HG02763 (cell line): ENCODE measurements around the gene NRL.
"Not testable (repeated sequence)": the region's sequence is repeated elsewhere in the genome, so short reads cannot be mapped to it uniquely, and the experiment has no call there.

Source experiments
- ATAC-seq: cut with Tn5 transposase; IDR thresholded peaks from one replicate; pipeline ENCODE4 v1.9.1; 2021; ENCODE audit warnings: mild to moderate bottlenecking, moderate library complexity; ENCODE audit not compliant: unreplicated experiment

The NRL gene

DNA sequence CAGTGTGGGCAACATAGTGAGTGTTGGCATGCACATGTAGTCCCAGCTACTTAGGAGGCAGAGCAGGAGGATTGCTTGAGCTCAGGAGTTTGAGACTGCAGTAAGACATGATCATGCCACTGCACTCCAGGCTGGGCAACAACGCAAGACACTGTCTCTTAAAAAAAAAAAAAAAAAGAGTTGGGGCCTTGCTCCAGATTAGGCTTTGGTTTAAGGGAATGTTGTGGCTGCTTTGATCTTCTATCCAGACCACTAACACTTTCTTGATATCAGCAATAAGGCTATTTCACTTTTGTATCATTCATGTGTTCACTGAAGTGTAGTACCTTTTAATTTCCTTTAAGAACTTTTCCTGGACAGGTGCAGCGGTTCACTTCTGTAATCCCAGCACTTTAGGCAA, 12.9 kb upstream of the NRL start:
- ATAC-seq, result no peak

DNA sequence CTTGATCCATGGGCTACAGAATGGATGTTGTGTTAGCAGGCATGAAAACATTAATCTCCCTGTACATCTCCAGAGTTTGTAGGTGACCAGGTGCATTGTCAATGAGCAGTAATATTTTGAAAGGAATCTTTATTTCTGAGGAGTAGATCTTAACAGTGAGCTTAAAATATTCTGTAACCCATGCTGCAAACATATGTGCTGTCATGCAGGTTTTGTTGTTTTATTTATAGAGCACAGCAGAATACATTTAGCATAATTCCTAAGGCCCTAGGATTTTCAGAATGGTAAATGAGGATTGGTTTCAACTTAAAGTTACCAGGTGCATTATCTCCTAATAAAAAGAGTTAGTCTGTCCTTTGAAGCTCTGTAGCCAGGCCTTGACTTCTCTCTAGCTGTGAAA, 12.2 kb upstream of the NRL start:
- no peak for ATAC-seq

- peak; percentile 44 for ATAC-seq
Observed at GRCh38 chr14:24123424-24124417, 9.0 kb upstream of the NRL start.

- ATAC-seq, result no peak
Observed at GRCh38 chr14:24122898-24123297, 8.1 kb upstream of the NRL start.

GRCh38 chr14:24122416-24122815, 7.7 kb upstream of the NRL start:
- no peak for ATAC-seq

GRCh38 chr14:24121210-24121609, 6.5 kb upstream of the NRL start:
- ATAC-seq, result no peak

DNA sequence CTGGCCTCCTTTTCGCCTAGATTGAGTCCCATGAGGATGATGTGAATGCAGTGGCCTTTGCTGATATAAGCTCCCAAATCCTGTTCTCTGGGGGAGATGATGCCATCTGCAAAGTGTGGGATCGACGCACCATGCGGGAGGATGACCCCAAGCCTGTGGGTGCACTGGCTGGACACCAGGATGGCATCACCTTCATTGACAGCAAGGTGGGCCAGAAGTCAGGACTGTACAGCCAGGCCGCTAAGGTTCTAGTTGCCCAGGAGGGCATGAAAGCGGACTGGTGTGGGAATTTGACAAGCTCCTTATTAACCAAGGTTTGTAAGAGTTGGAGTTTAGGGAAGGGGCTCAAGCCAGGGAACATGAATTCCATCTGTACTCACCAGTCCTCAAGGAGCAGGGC, 4.9 kb upstream of the NRL start:
- no peak for ATAC-seq

- ATAC-seq, result no peak
Observed at GRCh38 chr14:24117179-24117578, 2.4 kb upstream of the NRL start.

DNA sequence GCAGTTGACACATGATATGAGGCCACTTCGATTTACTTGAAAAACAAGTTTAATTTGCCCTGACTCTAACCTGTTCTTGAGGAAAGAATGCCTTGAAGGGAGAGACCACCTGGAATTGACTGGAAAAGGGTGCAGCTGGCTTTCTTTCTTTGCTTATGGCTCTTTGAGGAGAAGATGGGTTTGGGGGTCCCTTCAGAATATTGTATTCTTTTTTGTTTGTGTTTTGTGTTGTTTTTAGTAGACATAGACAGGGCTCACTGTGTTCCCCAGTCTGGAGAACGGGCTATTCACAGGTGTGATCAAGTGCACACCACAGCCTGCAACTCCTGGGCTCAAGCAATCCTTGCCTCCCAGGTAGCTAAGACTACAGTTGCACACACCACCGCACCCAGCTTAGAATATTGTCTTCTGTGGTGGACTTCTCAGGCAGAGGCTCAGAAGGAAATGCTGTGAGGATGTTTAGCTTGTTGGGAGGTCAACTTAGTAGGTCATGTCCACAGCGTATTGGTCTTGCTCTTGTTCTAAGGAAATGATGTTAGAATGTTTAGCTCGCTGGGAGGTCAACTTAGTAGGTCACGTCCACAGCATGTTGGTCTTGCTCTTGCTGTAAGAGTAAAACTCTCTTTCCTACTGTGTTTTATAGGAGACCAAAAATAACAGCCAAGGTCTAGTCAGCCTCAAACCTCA, 1.5 kb upstream of the NRL start:
- ATAC-seq, result no peak

DNA sequence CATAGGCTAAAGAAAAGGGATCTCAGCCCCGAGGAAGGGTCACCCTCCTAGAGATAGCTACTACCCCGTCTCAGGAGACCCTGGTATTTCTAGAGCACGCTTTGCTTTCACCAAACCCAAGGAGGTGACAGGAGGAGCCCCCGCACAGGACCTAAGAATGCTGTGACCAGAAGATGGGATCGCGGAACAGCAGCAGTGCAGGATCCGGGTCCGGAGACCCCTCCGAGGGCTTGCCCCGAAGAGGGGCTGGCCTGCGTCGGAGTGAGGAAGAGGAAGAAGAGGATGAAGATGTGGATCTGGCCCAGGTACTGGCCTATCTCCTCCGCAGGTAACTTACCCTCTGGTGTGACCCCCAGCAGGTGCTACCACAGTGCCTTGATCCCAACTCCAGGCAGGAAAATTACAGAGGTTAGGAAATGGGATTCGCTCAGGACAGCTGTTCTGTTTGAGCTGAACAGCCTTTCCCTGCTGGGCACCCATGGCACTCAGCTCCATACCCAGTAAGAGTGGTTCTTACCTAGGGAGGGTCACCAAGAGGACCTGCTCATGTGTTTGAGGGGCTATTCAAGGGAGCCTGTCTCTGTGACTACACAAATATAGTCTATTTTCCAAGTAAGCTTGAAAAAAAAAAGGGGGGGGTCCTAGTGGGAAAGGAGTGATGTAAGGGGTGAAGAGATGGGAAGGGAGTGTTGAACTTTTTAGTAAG, 826 bp upstream of the NRL start:
- no peak for ATAC-seq

DNA sequence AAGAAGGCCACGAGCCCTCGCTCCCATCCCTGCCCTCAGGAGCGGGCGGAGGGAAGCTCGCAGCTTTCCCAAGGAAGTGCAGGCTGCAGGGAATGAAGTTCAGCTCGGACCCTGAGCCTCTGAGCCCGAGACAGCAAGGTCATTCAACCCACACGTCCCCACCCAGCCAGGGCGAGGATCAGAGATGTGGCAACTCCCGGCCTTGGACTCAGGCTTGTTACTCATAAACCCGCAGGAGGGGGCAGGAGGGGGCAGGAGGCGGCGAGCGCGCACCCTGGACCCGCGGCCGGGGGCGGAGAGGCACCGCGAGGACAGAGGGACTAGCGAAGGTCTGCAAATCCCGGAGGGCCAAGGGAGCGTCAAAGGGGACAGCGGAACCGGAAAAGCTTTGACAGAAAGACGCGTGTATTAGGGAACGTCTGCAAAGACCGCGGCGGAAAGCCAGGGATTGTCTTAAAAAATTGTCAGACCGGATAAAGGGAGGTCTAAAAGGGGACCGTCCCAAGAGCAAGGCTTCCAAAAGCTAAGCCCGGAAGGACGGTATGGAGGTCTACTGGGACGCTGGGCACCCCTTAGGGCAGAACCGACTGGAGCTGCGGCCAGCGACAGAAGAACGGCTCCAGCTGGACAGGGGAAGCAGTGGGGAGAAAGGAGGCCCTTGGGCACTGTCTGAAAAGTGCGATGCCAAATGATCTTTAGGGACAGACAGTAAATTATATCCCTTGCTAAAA, 783 bp downstream of the NRL start:
- ATAC-seq, result peak; percentile 29

DNA sequence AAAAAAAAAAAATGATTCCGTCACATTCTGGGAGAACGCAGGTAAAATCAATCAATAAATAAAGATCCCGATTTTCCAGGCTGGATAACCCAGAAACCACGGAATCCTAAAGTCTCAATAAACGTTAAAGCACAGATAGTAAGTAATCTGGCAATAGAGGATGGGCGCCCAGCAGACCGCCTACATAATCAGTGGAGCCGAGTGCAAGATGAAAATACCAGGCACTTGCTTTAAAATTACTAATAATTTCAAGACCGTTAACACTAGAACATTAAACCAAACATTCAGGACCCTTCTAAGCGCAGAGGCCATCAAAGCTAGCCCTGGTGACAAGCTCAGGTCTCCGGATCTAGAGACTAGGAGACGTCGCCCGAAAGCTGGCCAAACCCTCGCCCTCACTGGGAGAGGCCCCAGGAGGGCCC, 1.4 kb downstream of the NRL start:
- no peak for ATAC-seq

- no peak for ATAC-seq
Observed at GRCh38 chr14:24110523-24110922, 4.2 kb downstream of the NRL start.

- no peak for ATAC-seq
Observed at GRCh38 chr14:24110060-24110459, 4.7 kb downstream of the NRL start.

DNA sequence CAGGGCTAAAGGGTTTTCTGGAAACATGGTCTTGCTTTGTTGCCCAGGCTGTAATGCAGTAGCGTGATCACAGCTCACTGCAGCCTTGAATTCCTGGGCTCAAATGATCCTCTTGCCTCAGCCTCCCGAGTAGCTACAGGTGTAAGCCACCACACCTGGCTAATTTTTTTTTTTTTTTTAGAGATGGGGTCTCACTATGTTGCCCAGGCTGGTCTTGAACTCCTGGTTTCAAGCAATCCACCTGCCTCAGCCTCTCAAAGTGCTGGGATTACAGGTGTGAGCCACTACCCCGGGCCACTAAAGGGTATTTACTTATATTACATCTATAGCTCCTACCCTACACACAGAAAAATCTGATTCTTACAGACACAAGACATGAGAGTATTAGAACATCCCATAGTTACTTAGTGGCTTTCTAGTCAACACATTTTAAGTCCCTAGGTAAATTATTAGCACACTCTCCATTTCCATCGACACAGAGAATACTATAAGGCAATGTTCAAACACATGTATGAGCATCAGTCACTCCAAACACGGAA, 6.3 kb downstream of the NRL start:
- ATAC-seq, result no peak

- no peak for ATAC-seq
Observed at GRCh38 chr14:24106672-24107271, 8.0 kb downstream of the NRL start.

DNA sequence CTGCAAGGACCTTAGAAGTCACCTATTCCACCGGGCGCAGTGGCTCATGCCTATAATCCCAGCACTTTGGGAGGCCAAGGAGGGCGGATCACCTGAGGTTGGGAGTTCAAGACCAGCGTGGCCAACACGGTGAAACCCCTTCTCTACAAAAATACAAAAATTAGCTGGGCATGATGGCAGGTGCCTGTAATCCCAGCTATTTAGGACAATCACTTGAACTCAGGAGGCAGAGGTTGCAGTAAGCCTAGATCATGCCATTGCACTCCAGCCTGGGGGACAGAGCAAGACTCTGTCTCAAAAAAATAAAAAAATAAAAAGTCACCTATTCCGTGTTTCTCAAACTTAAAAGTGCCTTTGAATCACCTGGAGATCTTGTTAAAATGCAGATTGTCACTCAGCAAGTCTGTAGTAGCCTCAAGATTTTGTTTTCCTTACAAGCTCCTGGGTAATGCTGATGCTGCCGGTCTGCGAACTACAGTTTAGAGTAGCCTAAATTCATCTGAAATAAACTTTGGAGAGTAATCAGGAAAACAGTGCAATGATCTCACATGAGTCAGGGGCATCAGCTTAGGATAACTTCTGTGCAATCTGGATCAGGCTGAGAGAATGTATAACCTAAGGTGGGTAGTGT, 9.0 kb downstream of the NRL start:
- ATAC-seq, result not testable (repeated sequence)

DNA sequence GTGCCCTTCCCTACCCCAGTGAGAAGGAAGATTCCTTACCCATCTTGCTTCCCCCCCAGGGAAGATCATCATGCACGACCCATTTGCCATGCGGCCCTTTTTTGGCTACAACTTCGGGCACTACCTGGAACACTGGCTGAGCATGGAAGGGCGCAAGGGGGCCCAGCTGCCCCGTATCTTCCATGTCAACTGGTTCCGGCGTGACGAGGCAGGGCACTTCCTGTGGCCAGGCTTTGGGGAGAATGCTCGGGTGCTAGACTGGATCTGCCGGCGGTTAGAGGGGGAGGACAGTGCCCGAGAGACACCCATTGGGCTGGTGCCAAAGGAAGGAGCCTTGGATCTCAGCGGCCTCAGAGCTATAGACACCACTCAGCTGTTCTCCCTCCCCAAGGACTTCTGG, 11.3 kb downstream of the NRL start:
- no peak for ATAC-seq

DNA sequence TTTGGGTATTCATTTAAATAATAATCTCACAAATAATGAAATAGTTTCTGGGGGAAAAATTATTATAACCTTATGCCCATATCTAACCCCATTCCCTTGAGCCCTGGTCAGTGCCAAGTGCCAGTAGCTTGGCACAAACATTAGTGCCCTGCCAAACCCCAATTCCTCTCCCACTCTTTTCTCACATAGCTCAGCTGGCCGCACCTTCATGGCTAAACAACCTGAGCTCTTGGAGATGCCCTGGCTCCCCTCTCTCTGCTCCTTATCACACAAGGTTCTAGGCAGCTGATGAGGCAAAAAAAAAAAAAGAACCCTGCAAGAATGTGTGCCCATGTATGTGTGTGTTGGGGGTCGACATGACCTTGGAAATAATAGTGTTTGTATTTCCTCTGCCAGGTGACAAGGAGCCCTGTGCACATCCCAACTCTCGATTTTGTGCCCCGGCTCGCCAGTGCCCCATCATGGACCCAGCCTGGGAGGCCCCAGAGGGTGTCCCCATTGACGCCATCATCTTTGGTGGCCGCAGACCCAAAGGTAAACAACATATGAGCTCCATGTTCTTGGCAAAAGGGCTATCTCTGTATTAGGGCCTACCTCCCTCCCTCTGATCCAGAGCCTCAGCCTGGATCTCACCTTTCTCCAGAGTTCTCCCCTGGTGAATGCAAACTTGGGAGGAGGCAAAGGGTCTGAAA, 12.2 kb downstream of the NRL start:
- ATAC-seq, result no peak
